Retinal pigment epithelial cell (primary cell): ENCODE data around the gene ATP8A2.
"Not testable (repeated sequence)": the region's sequence is repeated elsewhere in the genome, so short reads cannot be mapped to it uniquely, and the experiment has no call there.

Source experiments
- DNase-seq: peaks from one replicate; pipeline ENCODE4 v3.0.0-alpha.2; 2010; ENCODE audit warnings: low read depth
- H3K4me3 ChIP-seq: 2 replicates; pipeline ENCODE4 v1.5.1; 2011; ENCODE audit warnings: mild to moderate bottlenecking, low read length, control low read depth, moderate library complexity
- CTCF ChIP-seq: conservative IDR thresholded peaks from 2 replicates; pipeline ENCODE4 v1.5.1; 2011; ENCODE audit warnings: low read depth, low read length, control low read depth, inconsistent platforms

The ATP8A2 gene

GRCh38 chr13:25528266-25528665 is 156.5 kb downstream of the ATP8A2 start:
- H3K4me3 ChIP-seq = no peak overlapping the region
- TF ChIP-seq CTCF = no peak
- no peak for DNase-seq

GRCh38 chr13:25529425-25529824 is 157.7 kb downstream of the ATP8A2 start:
- no peak for DNase-seq
- no peak overlapping the region for H3K4me3 ChIP-seq
- no peak for TF ChIP-seq CTCF

GRCh38 chr13:25538276-25538675 is 166.5 kb downstream of the ATP8A2 start:
- H3K4me3 ChIP-seq = no peak overlapping the region
- DNase-seq = no peak
- no peak for TF ChIP-seq CTCF

- no peak for DNase-seq
- no peak for TF ChIP-seq CTCF
- H3K4me3 ChIP-seq = no peak overlapping the region
Observed at GRCh38 chr13:25541434-25542123, 169.8 kb downstream of the ATP8A2 start.

- not testable (repeated sequence) for DNase-seq, H3K4me3 ChIP-seq
Observed at GRCh38 chr13:25548991-25549390, 177.2 kb downstream of the ATP8A2 start.

- no peak for DNase-seq
- no peak overlapping the region for H3K4me3 ChIP-seq
- TF ChIP-seq CTCF = no peak
Observed at GRCh38 chr13:25561812-25562211, 190.0 kb downstream of the ATP8A2 start.

- TF ChIP-seq CTCF = no peak
- no peak for DNase-seq
Observed at GRCh38 chr13:25570185-25570584, 198.4 kb downstream of the ATP8A2 start.

More at GRCh38 chr13:25570185-25570584, 198.4 kb downstream of the ATP8A2 start:
- no peak overlapping the region for H3K4me3 ChIP-seq
